OCI-LY1 (cell line): ENCODE data around the gene UGT2A1.

Experiments used
- EZH2 ChIP-seq: fragments of 200-600 bp; sonication (generic), shearing (Covaris generic); IDR thresholded peaks from 2 replicates; pipeline ENCODE4 v1.8.0; 2017; ENCODE audit warnings: borderline replicate concordance, mixed run types, mild to moderate bottlenecking, antibody characterized with exemption, low read length, moderate library complexity, mixed read lengths
- TF ChIP-seq, protein P1 (sequence below): fragments of 200-600 bp; sonication (generic), shearing (Covaris generic); IDR thresholded peaks from 2 replicates; pipeline ENCODE4 v1.5.1; 2017; ENCODE audit warnings: mild to moderate bottlenecking, antibody characterized with exemption, low read length, moderate library complexity, mixed read lengths

DNA sequence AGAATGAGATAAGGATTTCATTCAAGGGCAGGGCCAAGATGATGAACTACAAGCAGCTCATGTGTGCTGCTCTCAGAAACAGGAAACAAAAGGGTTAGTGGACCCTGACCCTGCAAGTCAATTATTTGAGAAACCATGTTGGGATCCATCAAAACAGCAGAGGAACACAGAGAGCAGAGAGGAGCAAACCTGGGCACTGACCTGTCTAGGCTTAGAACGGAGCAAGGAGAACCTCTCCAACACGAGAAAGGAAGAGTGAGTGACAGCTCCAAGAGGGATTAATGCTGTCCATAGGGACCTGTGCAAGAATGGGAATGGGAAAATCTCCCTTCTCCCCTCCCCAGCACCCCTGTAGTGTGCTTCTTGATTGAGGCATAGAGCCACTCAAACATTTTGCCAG lies 103.4 kb downstream of the UGT2A1 start:
- no peak for TF ChIP-seq EZH2
- TF ChIP-seq, protein P1, sequence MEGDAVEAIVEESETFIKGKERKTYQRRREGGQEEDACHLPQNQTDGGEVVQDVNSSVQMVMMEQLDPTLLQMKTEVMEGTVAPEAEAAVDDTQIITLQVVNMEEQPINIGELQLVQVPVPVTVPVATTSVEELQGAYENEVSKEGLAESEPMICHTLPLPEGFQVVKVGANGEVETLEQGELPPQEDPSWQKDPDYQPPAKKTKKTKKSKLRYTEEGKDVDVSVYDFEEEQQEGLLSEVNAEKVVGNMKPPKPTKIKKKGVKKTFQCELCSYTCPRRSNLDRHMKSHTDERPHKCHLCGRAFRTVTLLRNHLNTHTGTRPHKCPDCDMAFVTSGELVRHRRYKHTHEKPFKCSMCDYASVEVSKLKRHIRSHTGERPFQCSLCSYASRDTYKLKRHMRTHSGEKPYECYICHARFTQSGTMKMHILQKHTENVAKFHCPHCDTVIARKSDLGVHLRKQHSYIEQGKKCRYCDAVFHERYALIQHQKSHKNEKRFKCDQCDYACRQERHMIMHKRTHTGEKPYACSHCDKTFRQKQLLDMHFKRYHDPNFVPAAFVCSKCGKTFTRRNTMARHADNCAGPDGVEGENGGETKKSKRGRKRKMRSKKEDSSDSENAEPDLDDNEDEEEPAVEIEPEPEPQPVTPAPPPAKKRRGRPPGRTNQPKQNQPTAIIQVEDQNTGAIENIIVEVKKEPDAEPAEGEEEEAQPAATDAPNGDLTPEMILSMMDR = no peak
